ENCODE measurements around the gene HYKK. TPM values are rescaled to one million over a fixed set of nuclear protein-coding genes. Genes with fewer than 3 reads are reported as not detected.

The HYKK gene
- total and polyA plus RNA-seq, 2 of the 8 experiments (the other 6 are each of a cell fraction or from before 2014, with no cell fraction given) = 2.0 to 3.7 TPM

- FAIRE-seq = no peak
- H3K36me3 ChIP-seq (ENCODE audit: control insufficient read depth in 2 of 4, insufficient read depth in 4 of 4, low read length in 3 of 4) = peaks cover 15 to 55% (median 24%) of the 10 kb centered on the region in 4 experiments
- H2AFZ ChIP-seq (ENCODE audit: low read length) = no peak overlapping the region
- H2BK120ac ChIP-seq (replicated peaks; ENCODE audit: low read depth, low read length) = no peak overlapping the region
- ChIA-PET CTCF (ENCODE audit: partially characterized antibody) (interaction anchor here (2.0 to 2.4 kb wide), 3 partner anchors 11 to 234 kb away, joined by 5 to 7 read pairs (median 6); no protein-coding TSS in a partner anchor), POLR2A (ENCODE audit: partially characterized antibody) (interaction anchor here (1.2 kb wide), 1 partner anchor 16 kb away, joined by 3 read pairs; no protein-coding TSS in a partner anchor)
- H2AK5ac ChIP-seq (ENCODE audit: low read depth, low read length) = no peak overlapping the region
- H2BK12ac ChIP-seq (ENCODE audit: low read depth, low read length) = no peak overlapping the region
- H3K4me1 ChIP-seq (replicated peaks in 1 of 4; ENCODE audit: control insufficient read depth in 3 of 4, insufficient read depth in 4 of 4, low read length in 3 of 4) = peaks cover 0 to 3% (median 1%) of the 10 kb centered on the region in 4 experiments; a peak in 3 of 7 replicates
- H4K5ac ChIP-seq (ENCODE audit: insufficient read length, low read depth, low read length) = no peak overlapping the region
- peaks cover 3% of the 10 kb centered on the region for H3K79me1 ChIP-seq (ENCODE audit: low read depth, low read length)
- H3K79me2 ChIP-seq (ENCODE audit: control insufficient read depth in 1 of 2, insufficient read depth in 2 of 2, low read length in 2 of 2) = peaks cover 0 to 22% of the 10 kb centered on the region in 2 experiments; a peak in 2 of 4 replicates
- H4K91ac ChIP-seq (replicated peaks; ENCODE audit: insufficient read length, low read length) = no peak overlapping the region
- no peak overlapping the region for H3K4ac ChIP-seq (replicated peaks; ENCODE audit: insufficient read length, low read depth, low read length)
- no peak overlapping the region for H3K18ac ChIP-seq (ENCODE audit: extremely low read depth, low read length)
- H3K56ac ChIP-seq (replicated peaks; ENCODE audit: insufficient read length, low read depth, low read length) = no peak overlapping the region
- no peak overlapping the region for H3K27ac ChIP-seq (ENCODE audit: low read depth, low read length)
- no peak overlapping the region for H3K4me3 ChIP-seq (ENCODE audit: extremely low read depth in 1 of 4, insufficient read depth in 2 of 4, low read depth in 3 of 4, low read length in 4 of 4)
- DNase-seq (ENCODE audit: low read depth in 1 of 2, low spot score in 2 of 2) = no peak
- H3K23ac ChIP-seq (ENCODE audit: insufficient read length) = no peak overlapping the region
- no peak overlapping the region for H2BK5ac ChIP-seq (ENCODE audit: low read depth, low read length)
- no peak overlapping the region for H4K8ac ChIP-seq (ENCODE audit: extremely low read depth, insufficient read depth, low read length)
- no peaks in the 10 kb centered on the region for H3K27me3 ChIP-seq (replicated peaks in 1 of 4; ENCODE audit: control insufficient read depth in 3 of 4, extremely low read depth in 1 of 4, insufficient read depth in 3 of 4, low read length in 3 of 4)
- H2BK15ac ChIP-seq (ENCODE audit: low read length) = no peak overlapping the region
- no peak overlapping the region for H2BK20ac ChIP-seq (ENCODE audit: low read length)
- no peaks in the 10 kb centered on the region for H3K9me3 ChIP-seq (ENCODE audit: insufficient read depth in 2 of 2, low read depth in 1 of 2, low read length in 1 of 2)
- peaks cover 3% of the 10 kb centered on the region; the same call in 1 of the 2 replicates for H3K23me2 ChIP-seq (ENCODE audit: low read depth, low read length)
- H4K20me1 ChIP-seq (replicated peaks in 1 of 2; ENCODE audit: control insufficient read depth in 1 of 2, insufficient read depth in 2 of 2, low read length in 2 of 2) = peaks cover 0 to 2% of the 10 kb centered on the region in 2 experiments
- no peak overlapping the region for H3K14ac ChIP-seq (ENCODE audit: insufficient read length)
- no peak overlapping the region for H3K4me2 ChIP-seq (ENCODE audit: insufficient read depth in 1 of 2, low read depth in 2 of 2, low read length in 2 of 2)
- H3K9ac ChIP-seq (replicated peaks in 1 of 4; ENCODE audit: extremely low read depth in 1 of 4, low read depth in 3 of 4, low read length in 3 of 4) = no peak overlapping the region
- 97% methylated on average over 3 of the region's 3 CpGs; no CpG with 5 or more reads in 1 of the 2 experiments for WGBS, 2 experiments (ENCODE audit: extremely low coverage in 1 of 2, insufficient coverage in 1 of 2, insufficient read length in 1 of 2, insufficient replicate concordance in 2 of 2, low coverage in 1 of 2, low lambda C conversion rate in 2 of 2, missing lambda C conversion rate in 1 of 2)
Measured at GRCh38 chr15:78542647-78543046, 35.3 kb downstream of the HYKK start.
